Endothelial cell (in vitro differentiated cells): ENCODE results near the gene MPPE1. TPM values are rescaled to one million over a fixed set of nuclear protein-coding genes. Genes with fewer than 3 reads are reported as not detected.
A peak's percentile ranks its signal among the peaks of the same experiment; 100 is the strongest.

Experiments used
- DNase-seq: peaks from one replicate; pipeline ENCODE4 v3.0.0; 2021; ENCODE audit warnings: low spot score
- H3K27ac Mint-ChIP-seq: one replicate; pipeline ENCODE4 v1.8.0; 2021; ENCODE audit warnings: mixed read lengths, inconsistent platforms; ENCODE audit not compliant: unreplicated experiment
- H3K27me3 Mint-ChIP-seq: one replicate; pipeline ENCODE4 v1.8.0; 2021; ENCODE audit warnings: mild to moderate bottlenecking, moderate library complexity, mixed read lengths, inconsistent platforms; ENCODE audit not compliant: unreplicated experiment
- H3K36me3 Mint-ChIP-seq: one replicate; pipeline ENCODE4 v1.8.0; 2021; ENCODE audit warnings: mild to moderate bottlenecking, low read depth, mixed read lengths, inconsistent platforms; ENCODE audit not compliant: unreplicated experiment
- H3K4me1 Mint-ChIP-seq: one replicate; pipeline ENCODE4 v1.8.0; 2021; ENCODE audit warnings: mild to moderate bottlenecking, mixed read lengths, inconsistent platforms; ENCODE audit not compliant: unreplicated experiment
- H3K4me3 Mint-ChIP-seq: one replicate; pipeline ENCODE4 v1.8.0; 2021; ENCODE audit warnings: mild to moderate bottlenecking, mixed read lengths, inconsistent platforms; ENCODE audit not compliant: unreplicated experiment
- H3K9me3 Mint-ChIP-seq: one replicate; pipeline ENCODE4 v1.8.0; 2021; ENCODE audit warnings: mixed read lengths, inconsistent platforms; ENCODE audit not compliant: unreplicated experiment
- total RNA-seq: library from RNA; stranded (reverse); fragmentation: NEBNext Ultra II Directional; extraction: Animal tissue kit (Norgen Biotek cat#: 25700); gene quantifications from one replicate; pipeline ENCODE4 v1.2.1, GENCODE V29; 2021; ENCODE audit not compliant: unreplicated experiment
- TF ChIP-seq, protein P1 (sequence below): fragments of 200-600 bp; sonication (generic); IDR thresholded peaks from one replicate; pipeline ENCODE4 v1.5.0; 2021; ENCODE audit warnings: antibody characterized with exemption; ENCODE audit not compliant: unreplicated experiment

MPPE1 gene
- total RNA-seq, 1 donor from 2014 or later = 32.8 TPM

DNA sequence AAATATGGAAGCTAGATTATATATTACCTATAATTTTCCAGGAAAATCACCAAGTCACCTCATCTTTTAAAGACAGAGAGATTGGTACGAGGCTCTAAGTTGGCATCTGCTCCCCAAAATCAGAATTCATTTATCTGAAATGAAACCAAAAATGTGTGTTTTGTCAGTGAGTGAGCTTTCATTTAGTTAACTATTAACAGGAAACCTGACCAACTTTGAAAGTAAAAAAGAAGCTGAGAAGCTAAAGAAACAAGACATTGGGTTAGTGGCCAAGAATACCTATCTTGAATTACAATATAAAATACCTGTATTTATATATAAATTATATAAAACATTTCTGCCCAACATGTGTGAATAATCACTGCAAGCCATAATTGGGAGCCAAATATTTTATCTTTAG lies 1.9 kb downstream of the MPPE1 start:
- H3K27me3 Mint-ChIP-seq = peaks cover 11% of the 10 kb centered on the region
- H3K4me3 Mint-ChIP-seq = no peak overlapping the region
- H3K27ac Mint-ChIP-seq = no peak overlapping the region
- DNase-seq = no peak
- H3K4me1 Mint-ChIP-seq = peaks cover 9% of the 10 kb centered on the region
- TF ChIP-seq, protein P1, sequence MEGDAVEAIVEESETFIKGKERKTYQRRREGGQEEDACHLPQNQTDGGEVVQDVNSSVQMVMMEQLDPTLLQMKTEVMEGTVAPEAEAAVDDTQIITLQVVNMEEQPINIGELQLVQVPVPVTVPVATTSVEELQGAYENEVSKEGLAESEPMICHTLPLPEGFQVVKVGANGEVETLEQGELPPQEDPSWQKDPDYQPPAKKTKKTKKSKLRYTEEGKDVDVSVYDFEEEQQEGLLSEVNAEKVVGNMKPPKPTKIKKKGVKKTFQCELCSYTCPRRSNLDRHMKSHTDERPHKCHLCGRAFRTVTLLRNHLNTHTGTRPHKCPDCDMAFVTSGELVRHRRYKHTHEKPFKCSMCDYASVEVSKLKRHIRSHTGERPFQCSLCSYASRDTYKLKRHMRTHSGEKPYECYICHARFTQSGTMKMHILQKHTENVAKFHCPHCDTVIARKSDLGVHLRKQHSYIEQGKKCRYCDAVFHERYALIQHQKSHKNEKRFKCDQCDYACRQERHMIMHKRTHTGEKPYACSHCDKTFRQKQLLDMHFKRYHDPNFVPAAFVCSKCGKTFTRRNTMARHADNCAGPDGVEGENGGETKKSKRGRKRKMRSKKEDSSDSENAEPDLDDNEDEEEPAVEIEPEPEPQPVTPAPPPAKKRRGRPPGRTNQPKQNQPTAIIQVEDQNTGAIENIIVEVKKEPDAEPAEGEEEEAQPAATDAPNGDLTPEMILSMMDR = no peak
- no peaks in the 10 kb centered on the region for H3K9me3 Mint-ChIP-seq
- H3K36me3 Mint-ChIP-seq = peaks cover 10% of the 10 kb centered on the region

DNA sequence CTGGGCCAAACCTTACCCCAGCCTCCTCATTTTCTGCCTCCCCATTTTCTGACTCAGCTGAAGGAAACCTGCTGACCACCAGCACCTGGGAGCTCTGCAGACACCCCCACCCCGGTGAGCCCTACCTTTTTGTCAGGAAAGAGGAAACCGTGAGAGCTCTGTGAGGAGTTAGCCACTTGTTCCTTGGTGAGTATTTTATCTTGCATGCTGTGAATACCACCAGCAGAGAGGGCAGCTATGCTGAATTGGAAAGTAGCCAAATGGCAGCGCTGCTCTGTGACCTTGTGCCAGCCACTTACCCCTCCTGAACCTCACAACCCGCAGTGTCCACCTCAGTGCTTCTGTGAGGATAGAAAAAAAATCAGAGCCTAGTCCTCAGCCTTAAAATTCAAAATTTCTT lies 2.5 kb downstream of the MPPE1 start:
- DNase-seq = no peak
- no peak overlapping the region for H3K4me3 Mint-ChIP-seq
- TF ChIP-seq, protein P1 = no peak
- H3K36me3 Mint-ChIP-seq = peaks cover 10% of the 10 kb centered on the region
- no peak overlapping the region for H3K27ac Mint-ChIP-seq
- peaks cover 11% of the 10 kb centered on the region for H3K27me3 Mint-ChIP-seq
- H3K4me1 Mint-ChIP-seq = peaks cover 9% of the 10 kb centered on the region
- H3K9me3 Mint-ChIP-seq = no peaks in the 10 kb centered on the region

DNA sequence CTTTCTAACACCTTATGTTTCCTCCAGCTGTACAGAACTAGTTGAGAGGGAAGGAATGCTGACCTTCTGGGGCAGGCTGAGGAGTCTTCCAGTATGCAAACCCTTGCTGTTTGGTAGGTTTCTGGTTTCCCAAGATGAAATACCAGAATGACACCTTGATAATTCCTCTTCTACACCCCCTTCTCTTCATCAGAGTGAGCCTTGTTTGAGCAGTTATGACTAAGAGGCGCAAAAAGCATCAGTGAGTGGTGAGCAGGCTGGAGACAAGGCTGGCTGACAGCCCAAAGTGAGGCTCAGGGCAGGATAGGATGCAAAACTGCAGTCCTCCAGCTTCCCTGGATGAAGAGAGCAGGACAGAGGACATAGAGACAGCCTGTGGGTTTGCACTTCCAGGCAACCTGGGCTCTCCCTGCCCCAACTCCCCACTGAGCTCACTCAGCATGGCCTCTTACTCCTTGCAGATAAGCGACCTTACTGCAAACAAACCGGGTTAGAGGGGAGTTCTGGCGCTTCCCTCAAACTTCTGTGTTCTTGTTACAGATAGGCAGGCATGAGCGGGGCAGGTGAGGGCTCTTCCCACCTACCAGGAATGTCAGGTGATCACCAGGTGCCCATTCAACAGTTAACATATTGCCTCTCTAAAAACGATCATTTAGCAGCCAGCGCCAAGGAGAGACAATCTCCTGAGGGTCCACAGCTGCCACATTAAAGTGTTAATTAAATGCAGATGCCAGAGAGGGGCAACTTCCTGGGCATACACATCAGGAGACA lies 5.4 kb downstream of the MPPE1 start:
- no peak for DNase-seq
- TF ChIP-seq, protein P1 = no peak
- Mint-ChIP-seq H3K9me3 (no peaks in the 10 kb centered on the region), H3K27ac (no peak overlapping the region), H3K36me3 (peaks cover 9% of the 10 kb centered on the region), H3K4me3 (no peak overlapping the region), H3K27me3 (peaks cover 5% of the 10 kb centered on the region), H3K4me1 (no peaks in the 10 kb centered on the region)

DNA sequence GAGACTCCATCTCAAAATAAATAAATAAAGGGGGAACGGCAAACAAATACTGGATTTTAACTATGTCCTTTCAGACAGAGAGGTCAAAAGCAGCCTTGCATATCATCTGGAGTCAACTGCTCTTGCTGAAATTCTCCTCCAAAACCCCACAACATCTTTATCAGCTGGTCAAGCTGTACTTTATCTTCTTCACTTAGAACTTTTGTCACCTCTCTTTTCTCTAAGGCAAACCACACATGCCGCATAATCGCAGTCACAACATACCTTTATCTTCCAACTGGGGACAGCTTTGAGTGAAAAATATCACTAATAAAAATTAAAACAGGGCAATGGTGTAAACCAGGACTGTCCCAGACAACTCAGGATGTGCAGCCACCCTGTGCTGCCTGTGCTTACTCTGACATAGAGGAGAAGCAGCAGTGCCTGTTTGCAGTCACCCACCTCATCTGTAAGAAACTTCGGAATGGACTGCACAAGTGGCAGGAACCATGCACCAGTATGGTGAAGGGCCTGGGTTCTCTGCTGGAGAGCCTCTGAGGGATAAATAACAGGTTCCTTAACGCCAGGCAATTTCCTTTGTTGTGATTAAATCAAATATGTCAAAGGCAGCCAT lies 6.2 kb downstream of the MPPE1 start:
- DNase-seq = no peak
- TF ChIP-seq, protein P1 = no peak
- Mint-ChIP-seq H3K27me3 (peaks cover 5% of the 10 kb centered on the region), H3K9me3 (no peaks in the 10 kb centered on the region), H3K36me3 (peaks cover 9% of the 10 kb centered on the region), H3K4me3 (peak overlapping the region; percentile 63), H3K4me1 (no peaks in the 10 kb centered on the region), H3K27ac (no peak overlapping the region)

DNA sequence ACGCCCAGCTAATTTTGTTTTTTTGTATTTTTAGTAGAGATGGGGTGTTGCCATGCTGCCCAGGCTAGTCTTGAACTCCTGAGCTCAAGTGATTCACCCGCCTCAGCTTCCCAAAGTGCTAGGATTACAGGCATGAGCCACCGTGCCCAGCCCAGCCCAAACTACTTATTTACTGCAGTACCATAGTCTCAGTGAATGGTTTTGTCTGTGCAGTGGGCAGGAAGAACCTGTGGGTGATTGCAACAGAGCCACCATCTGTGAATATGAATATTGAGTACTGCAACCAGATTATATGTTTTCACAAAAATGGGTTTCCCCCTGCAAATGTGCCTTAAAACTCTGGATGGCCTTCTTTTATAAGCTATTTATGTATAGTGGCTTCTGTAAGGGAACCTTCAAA lies 9.1 kb downstream of the MPPE1 start:
- TF ChIP-seq, protein P1 = no peak
- Mint-ChIP-seq H3K36me3 (peaks cover 9% of the 10 kb centered on the region), H3K4me3 (no peak overlapping the region), H3K27ac (no peak overlapping the region), H3K9me3 (no peaks in the 10 kb centered on the region), H3K4me1 (peaks cover 4% of the 10 kb centered on the region), H3K27me3 (peaks cover 5% of the 10 kb centered on the region)
- no peak for DNase-seq
